Right renal pelvis (tissue), 4 donors: ENCODE data around the gene NRXN3. TPM values are rescaled to one million over a fixed set of nuclear protein-coding genes. Genes with fewer than 3 reads are reported as not detected.
A peak's percentile ranks its signal among the peaks of the same experiment; 100 is the strongest.

Experiments used
- DNase-seq, 4 donors: peaks; one replicate each; pipeline ENCODE4 v3.0.0-alpha.2; 2013; ENCODE audit warnings: low read depth in 4 of 4, low spot score in 3 of 4, missing footprints in 1 of 4
- polyA plus RNA-seq, 4 donors: library from polyadenylated mRNA; unstranded; fragments of 120-200 nt; gene quantifications; one replicate each; pipeline ENCODE4 v1.2.1, GENCODE V29; 2013; ENCODE audit not compliant: insufficient read length in 4 of 4

Gene NRXN3
- polyA plus RNA-seq, 4 donors, result 5.7 to 7.3 (median 7.2) TPM

DNA sequence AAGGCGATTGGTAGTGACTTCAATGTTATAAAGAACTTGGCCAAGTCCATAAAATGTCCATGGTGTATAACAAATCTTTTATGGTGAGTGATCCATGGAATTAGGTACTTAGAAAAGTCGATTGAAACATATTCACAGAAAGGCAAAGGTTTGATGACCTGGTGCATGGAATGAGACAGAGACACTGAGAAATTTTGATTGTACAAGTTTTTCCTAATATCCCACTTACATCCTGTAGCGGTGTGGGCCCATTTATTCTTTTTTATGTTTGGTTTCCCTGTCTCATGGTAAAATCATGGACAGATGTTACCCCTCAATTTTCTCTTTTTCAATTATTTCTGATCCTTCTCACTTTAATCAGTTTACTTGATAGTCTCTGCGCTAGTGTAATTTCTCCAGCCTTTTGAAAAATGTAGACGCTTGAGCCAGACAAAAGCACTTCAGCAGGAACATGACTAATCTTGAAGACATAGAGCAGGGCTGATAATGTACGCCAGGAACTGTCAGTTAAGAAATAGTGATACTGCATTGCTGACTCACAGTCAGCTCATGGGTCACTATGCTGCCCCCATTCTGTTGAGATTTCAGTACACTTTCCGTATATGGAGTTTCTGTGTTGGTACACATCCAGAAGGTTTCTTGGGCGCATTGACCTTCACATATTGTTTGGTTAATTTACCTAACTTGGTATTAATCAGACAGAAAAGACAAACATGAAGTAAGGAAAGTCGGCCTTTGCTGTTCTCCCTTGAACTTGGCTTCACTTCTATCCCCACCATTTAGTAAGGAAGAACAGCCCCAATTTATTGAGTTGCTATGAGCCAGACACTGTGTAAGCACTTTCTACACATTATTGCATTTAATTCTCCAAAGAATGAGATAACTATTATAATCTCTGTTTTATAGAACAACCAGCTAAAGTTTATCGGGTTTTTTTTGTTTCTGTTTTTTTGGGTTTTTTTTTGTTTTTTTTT, 1199.5 kb downstream of the NRXN3 start:
- DNase-seq, result no peak

DNA sequence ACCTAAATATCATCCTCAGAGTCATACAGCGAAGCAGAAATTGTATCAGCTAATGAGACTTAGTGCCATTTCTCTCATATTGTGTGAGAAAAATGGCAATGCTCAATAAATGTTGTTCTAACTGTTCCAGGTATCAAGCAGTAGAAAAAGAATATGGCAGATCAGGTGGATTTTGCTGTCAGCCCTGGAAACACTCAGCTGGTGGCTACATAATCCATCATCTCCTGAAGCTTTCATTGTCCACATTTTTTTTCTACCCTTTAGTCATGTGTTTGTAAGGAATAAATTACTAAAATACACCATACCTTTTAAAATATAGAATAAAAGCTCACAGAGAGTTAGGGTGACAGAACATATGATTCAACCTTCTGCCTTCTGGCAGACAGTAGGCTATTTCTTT, 1200.8 kb downstream of the NRXN3 start:
- DNase-seq, result no peak

DNA sequence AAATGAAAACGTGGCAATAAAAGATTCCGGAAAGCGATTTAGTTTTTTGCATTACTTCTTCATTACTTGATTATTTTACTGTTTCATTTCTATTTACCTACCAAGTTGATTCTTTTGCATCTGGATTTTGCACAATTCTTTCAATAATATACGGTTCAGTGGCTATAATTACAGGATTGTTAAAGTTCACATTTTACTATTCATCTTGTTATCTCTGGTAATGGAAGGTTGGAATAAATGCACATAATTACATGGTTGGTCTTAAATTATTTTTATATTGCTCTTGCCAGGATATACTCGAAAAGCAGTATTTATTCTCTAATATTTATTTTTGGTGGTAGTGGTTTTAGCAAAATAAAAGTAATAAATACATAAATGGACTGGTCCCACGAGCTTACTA, 1203.3 kb downstream of the NRXN3 start:
- no peak for DNase-seq

DNA sequence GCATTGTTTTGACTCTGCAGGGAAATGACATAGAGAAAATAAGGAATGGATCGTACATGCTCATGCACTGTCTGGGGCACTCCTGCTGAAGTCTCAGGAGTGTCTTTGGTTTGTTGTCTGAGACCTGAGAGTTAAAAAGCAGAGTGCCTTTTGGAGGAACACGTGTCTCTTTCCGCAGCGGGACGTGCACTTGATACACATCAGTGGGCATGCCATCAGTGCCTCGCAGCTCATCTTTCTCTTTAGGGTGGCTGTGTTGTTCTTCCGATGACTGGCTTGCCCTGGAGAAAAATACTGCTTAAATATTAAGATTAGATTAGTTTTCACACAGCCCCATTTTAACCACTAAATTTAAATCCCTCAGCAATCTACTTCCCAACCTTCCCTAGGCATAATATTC, 1205.2 kb downstream of the NRXN3 start:
- no peak for DNase-seq

DNA sequence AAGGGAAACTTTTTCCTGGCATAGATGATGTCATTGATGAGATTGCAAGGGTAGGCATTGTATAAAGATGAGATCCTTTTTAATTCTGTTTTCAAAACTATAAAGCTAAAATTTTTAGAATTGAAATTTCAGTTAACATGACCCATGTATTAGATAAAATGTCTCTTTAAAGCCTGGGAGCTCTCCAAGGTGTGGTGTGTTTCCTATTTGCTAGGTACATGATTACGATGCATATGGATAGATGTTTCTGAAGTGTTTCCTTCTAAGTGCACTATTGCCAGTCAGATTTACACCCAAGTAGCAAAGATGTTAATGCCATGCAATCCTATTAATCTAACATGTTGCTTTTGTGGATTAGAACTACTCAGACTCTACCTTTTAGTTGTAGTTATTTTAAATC, 1206.4 kb downstream of the NRXN3 start:
- DNase-seq, result no peak

DNA sequence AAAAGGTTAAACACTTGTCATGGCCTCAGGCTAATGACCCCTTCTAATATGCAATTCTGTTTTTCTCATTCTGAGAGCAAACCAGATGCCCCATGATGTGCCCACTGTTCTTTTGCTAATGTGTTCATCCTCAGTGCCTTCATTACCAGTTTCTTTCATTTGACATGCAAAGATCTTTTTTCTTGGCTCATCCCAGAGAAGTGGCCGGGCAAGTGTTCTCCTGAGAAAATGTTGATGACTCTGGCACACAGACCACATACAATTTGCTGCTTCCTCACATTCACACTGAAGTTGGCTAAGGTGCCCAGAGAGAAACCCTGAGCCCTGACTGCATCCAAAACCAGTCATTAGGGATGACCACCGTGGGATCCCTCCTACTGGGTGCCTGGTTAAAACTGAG, 1207.8 kb downstream of the NRXN3 start:
- no peak for DNase-seq

DNA sequence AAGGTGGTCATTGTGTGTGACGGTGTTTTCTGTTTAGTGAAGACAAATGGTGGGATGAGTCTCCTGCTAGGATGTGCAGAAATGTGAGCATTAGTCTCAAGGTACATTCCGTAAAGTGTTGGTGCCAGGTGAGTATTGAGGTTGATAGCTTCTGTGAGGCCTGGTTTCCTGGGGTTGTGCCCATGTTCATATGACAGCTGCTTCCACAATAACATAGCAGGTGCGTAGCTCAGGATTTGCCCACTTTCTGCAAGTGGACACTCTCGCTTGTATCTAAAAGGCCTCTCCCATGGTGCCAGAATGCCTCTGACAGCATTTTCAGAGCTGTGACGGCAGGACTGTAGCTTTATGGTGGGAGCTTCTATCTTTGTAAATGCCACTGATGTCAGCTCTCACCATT, 1209.1 kb downstream of the NRXN3 start:
- no peak for DNase-seq

DNA sequence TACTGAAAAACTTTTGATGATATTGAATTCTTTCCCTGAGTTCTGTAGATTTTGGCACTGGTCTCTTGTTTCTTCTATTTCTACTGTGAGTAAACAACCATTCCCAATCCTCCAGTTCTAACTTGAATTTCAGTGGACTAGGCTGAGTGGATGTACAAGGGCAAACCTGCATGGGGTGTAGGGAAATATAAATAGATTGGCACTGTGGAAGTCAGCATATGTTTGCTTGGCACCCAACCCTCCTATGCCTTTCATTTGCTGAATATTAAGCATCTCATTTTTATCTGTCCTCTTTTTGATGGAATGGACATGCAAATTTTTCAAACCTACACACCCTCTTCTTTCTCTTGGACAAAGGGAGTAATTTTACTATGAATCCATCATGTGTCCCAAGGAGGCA, 1212.9 kb downstream of the NRXN3 start:
- DNase-seq, result no peak

DNA sequence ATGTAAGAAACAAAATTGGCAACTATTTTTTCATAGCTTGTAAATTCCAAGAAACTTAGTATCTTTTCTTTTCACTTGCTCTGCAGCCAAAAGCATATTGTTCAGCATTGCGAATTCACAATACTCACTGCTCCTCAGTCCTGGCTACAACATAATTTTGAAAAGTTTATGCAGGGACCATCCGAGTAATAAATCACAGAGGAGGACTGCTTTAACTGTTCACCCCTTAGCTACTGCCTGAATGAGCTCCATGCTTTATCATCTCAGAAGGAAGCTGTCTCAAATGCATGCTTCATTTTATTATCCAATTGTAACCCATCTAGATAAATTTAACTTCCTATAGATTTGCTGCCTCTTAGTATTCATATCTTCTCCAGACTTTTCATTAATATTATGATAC, 1213.3 kb downstream of the NRXN3 start:
- no peak for DNase-seq

DNA sequence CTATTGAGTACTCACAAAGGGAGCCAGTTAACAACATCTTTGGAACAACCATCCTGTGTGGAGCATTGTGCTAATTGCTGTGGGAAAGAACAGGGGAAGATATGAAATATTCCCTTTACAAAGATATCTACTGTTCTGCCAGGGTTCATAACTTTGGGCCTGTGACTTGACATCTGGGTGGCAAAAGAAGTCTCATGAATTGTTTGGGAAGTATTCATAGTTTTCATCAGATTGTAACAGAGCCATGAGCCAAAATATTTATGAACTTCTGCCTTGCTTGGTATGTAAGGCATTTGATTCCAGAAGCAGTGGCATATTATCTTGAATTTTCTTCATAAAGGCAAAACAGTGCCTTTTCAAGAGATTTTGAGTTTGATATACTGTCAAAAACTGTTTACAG, 1224.9 kb downstream of the NRXN3 start:
- no peak for DNase-seq

DNA sequence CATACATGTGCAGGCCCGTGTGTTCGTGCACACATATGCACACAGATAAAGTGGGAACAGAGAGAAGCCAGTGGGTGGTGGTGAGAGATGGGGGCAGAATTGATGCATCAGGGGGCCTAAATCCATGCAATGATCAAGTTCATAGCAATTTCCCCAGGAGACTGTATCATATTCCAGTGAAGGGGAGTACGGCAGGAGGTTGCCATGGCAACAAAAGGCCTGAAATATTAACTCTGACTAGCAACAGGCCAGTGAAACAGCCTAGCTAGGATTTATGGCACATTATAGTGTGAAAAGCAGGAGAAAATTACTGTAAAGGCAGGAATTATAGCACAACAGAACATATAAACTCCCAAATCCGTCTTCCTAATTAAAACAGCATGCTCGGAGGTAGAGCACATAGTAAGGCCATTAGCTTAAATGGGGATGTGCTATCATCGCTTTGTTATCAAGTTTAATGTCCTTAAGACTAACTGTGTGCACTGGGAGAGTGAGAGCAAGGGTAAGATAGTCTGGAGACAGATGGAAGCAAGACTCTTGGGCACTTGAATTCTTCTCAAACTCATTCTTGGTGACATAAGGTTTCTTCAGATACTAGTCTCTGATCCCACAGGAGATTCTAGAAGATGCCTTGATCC, 1234.8 kb downstream of the NRXN3 start:
- peak in 2 of 4 donors; percentile 6 to 8 for DNase-seq

DNA sequence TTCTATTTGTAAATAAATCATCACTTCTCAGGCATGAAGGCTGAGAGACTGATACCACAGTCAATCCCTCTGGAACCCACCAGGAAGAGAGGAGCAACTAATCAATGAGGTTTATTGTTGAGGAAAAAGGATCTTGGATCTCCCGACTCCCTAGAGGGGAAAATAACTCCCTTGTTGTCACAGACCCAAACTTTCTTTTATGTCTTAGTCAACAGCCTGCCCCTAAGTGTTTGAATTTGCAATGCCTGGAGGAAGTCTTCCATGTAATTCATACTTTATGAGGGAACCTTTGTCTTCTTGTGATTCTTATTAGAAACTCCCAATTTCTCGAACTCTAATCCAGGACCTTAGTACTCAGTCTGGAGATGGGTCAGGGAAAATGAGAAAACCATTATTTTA, 1235.3 kb downstream of the NRXN3 start:
- no peak for DNase-seq

DNA sequence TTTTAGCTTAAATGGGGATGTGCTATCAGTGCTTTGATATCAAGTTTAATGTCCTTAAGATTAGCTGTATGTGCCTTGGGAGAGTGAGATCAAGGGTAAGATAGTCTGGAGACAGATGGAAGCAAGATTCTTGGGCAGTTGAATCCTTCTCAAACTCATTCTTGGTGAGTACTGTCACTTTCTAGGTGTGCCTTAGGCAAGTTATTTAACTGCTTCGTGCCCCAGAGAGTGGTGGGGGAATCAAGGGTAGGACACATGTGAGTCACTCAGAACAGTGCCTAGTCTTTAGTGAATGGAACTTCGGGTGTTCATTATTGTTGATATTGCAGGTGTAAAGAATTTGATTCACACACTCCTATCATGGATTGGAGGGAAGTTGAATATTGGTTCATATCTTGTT, 1237.4 kb downstream of the NRXN3 start:
- DNase-seq, result no peak

DNA sequence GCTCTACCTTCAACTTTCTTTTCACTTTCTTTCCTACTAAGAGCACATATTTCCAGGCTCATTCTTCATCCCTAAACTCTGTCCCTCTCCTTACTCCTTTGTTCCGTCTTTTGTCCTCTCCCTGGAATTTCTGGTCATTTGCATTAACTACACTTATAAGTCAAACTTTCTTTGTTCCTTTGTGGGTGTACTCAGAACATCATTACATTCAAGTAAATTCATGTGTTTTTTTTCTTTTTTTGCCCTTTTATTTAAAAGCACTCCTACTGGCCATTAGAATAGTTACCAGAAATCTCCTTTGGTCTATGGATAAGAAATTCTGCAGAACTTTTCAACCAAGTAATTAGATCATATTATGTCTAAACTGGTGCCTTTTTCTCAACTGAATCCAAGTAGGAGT, 1238.5 kb downstream of the NRXN3 start:
- no peak for DNase-seq

DNA sequence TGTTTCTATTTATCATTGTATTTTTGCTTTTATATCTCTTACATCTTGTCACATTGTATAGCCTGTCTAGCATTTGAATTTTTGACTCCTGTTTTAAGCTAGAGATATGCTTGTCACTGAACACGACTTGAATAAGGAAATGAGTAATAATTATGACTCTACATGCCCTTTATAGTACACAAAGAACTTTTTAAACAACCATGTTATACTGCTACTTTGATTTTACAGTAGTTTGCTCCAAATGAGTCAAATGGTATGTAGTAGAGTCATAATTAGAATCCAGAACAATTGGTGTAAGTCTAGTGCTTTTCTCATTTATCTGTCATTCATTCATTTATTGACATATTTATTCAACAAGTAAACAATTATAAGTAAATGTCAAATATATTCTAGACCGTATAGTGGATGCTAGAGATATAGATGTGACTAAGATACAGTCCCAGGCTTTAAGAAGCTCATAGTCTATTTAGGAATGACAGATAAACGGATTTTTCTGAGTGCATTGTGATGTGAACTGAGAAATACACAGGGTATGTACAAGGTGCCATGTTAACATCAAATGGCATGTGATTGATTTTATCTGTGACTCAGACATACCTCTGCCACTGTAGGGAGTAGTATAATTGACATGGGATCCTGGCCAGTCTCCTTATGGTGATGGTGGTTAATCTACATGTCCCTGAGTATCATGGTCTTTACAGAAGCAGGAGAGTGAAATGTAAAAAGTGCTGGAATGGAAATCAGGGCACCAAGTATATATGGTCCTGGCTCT, 1241.4 kb downstream of the NRXN3 start:
- no peak for DNase-seq

DNA sequence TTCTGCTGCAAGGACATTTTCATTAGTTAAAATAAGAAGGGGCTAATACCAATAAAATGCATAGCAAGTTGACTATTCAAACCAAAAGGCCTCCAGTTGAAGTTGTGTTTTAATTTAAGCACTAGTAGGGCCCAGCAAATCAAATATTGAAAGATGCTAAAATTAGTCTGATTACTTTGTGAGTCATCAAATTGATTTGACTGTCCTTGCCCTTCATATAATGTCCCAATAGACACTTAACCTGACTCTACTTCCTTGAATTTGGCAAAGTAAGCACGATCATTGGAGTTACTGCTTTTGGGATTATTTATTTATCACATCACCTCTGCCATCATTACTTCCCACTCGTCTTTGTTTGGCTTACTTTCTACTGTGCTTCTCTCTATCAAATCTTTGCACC, 1242.6 kb downstream of the NRXN3 start:
- DNase-seq, result no peak

DNA sequence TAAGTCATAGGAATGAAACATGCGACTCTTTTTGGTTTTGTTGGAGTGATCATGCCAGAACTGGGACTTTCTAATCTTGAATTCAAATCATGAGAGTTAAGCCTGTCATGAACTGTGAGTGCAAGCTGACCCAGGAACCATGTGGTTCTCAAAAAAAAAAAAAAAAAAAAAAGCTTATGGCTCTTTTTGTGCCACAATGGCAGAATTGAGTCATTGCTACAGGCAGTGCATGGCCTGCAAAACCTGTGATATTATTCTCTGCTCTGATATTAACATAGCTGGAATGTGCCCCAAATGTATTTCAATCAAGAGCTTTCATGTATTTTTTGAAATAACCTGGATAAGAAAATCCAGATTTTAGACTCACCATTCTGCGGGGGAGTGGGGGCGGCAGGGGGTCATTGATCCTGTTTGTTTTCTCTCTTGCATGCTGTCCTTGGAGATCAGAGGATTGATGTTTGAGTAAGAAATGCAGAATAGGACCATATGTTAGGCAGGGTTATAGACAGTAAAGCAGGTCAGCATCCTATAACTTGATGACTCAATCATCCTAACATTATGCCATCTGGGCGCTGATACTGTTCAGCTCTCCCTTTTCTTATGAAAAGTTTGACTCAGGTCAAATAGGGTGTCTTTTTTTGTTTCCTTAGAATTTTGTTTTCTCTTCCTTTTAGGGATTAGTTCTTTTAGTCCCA, 1243.7 kb downstream of the NRXN3 start:
- DNase-seq, result no peak

DNA sequence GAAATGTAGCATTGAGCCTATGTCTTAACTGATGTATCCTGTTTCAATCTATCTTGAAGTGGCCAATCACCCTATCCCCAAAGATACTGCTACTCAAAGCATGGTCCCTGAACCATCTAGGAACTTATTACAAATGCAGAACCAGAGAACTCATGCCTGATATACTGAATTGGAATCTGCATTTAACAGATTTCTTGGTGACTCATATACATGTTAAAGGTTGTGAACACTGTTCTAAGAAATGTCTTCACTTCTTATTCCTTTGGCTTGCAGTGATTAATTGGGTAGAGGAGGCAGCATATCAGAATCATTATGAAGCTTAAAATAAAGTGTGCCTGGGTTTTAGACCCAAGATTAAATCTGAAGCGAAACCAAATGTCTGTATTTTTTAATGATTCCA, 1245.6 kb downstream of the NRXN3 start:
- DNase-seq, result no peak

DNA sequence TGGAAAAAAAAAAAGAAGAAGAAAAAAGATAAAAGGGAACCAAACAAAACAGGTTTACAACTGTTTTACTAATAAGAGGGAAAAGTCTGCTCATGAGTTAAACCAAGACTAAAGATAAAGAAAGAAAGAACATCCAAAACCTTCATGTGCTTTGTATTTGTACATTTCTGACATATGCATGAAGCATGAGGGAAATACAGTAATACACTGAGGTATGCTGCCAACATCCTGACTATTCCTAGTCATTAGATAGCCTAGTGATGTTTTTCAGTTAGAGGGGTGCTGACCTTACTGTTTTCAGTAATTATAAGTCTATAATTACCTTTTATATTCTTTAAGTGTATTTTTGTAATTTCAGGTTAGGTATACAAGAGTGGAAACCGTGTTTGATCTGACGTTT, 1247.8 kb downstream of the NRXN3 start:
- DNase-seq, result no peak

DNA sequence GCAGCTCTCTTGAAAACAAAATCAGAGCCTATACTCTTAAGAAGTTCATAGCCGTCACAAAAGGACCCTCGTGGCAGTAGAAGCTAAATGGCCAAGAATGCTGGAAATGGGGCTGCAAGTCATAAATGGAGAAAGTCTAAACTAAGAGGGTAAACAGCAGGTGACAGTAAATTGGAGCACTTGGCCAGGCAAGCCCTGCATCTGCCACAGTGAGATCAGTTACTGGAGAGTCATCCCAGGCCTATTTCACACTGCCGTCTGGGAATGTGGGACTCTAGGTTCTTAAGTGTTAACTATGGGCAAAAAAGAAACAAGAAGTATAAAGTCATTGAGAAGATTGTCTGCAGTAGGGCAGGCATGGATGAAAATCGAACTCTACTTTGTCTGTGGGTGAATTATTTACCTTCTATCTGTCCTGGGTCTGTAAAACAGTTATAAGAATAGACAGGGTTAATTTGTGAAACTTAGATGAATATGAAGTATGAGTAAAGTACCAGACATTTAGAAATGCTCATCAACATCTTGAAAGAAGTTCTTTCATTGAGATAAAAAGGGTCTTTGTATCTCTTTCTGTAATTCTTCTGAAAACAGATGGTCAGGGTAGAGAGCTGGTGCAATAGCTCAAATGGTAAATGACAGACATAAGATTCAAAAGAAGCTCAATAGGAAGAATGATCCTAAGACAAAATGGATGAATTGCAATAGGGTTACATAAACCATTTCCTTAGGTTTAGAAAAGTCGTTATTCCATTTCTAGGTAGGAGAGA, 1248.7 kb downstream of the NRXN3 start:
- DNase-seq, result no peak
